HG03378 (cell line): Measurements from ENCODE around the gene ADGRF4.

Experiments used
- ATAC-seq: cut with Tn5 transposase; IDR thresholded peaks from one replicate; pipeline ENCODE4 v1.9.1; 2021; ENCODE audit warnings: mild to moderate bottlenecking, moderate library complexity; ENCODE audit not compliant: unreplicated experiment

Gene ADGRF4

GRCh38 chr6:47698342-47698787 is at the start of gene ADGRF4:
Gene ADGRF4, plus strand, starts transcription at chr6:47698580. Its CDS starts 8,666 bp downstream, at chr6:47707246.
- ATAC-seq: no peak

GRCh38 chr6:47650553-47651432 is 47.6 kb upstream of the ADGRF4 start:
- peak; percentile 61 for ATAC-seq

GRCh38 chr6:47651505-47651944 is 46.9 kb upstream of the ADGRF4 start:
- ATAC-seq: no peak

- ATAC-seq: no peak
Measured at GRCh38 chr6:47653706-47654105, 44.7 kb upstream of the ADGRF4 start.

- no peak for ATAC-seq
Measured at GRCh38 chr6:47654255-47654654, 44.1 kb upstream of the ADGRF4 start.

GRCh38 chr6:47655719-47656595 is 42.4 kb upstream of the ADGRF4 start:
- peak; percentile 76 for ATAC-seq

- no peak for ATAC-seq
Measured at GRCh38 chr6:47661960-47662359, 36.4 kb upstream of the ADGRF4 start.

- ATAC-seq: no peak
Measured at GRCh38 chr6:47663462-47664216, 34.7 kb upstream of the ADGRF4 start.

- no peak for ATAC-seq
Measured at GRCh38 chr6:47665112-47665511, 33.3 kb upstream of the ADGRF4 start.

- ATAC-seq: no peak
Measured at GRCh38 chr6:47669684-47670513, 28.5 kb upstream of the ADGRF4 start.

GRCh38 chr6:47670851-47671250 is 27.5 kb upstream of the ADGRF4 start:
- no peak for ATAC-seq

GRCh38 chr6:47671777-47672176 is 26.6 kb upstream of the ADGRF4 start:
- no peak for ATAC-seq

GRCh38 chr6:47672816-47673215 is 25.6 kb upstream of the ADGRF4 start:
- ATAC-seq: no peak

GRCh38 chr6:47674673-47675072 is 23.7 kb upstream of the ADGRF4 start:
- no peak for ATAC-seq

GRCh38 chr6:47677381-47678100 is 20.8 kb upstream of the ADGRF4 start:
- ATAC-seq: no peak

- ATAC-seq: no peak
Measured at GRCh38 chr6:47678739-47679138, 19.6 kb upstream of the ADGRF4 start.

- no peak for ATAC-seq
Measured at GRCh38 chr6:47679322-47679906, 19.0 kb upstream of the ADGRF4 start.

GRCh38 chr6:47680051-47680450 is 18.3 kb upstream of the ADGRF4 start:
- ATAC-seq: no peak

- no peak for ATAC-seq
Measured at GRCh38 chr6:47680724-47681123, 17.7 kb upstream of the ADGRF4 start.
